ENCODE measurements around the gene PSMA2. TPM values are rescaled to one million over a fixed set of nuclear protein-coding genes. Genes with fewer than 3 reads are reported as not detected.

PSMA2 gene
- total RNA-seq, 1 experiment from 2014 or later = 228 TPM

GRCh38 chr7:42911454-42912447, 20.2 kb downstream of the PSMA2 start, which contains the start of gene C7orf25 (continued):
- TF ChIP-seq GTF2I (CRISPR knock-in tag; conservative IDR thresholded peaks at IDR 0.05) (no peak), ESRRA (CRISPR knock-in tag; IDR thresholded peaks at IDR 0.05; ENCODE audit: borderline replicate concordance) (peak; percentile 71; the same call in 1 of the 2 replicates), KAT7 (CRISPR knock-in tag; IDR thresholded peaks at IDR 0.05; ENCODE audit: borderline replicate concordance) (no peak), ZNF138 (CRISPR knock-in tag; conservative IDR thresholded peaks at IDR 0.05) (peak; percentile 77), CBFB (CRISPR knock-in tag; IDR thresholded peaks at IDR 0.05; ENCODE audit: low read depth) (peak; percentile 70; the same call in 1 of the 2 replicates), PRRX2 (CRISPR knock-in tag; IDR thresholded peaks at IDR 0.05) (no peak), ZNF512 (CRISPR knock-in tag; IDR thresholded peaks at IDR 0.05; ENCODE audit: borderline replicate concordance) (no peak), ATF1 (CRISPR knock-in tag; IDR thresholded peaks at IDR 0.05) (peak; percentile 92; the same call in 1 of the 2 replicates), ZNF281 (CRISPR knock-in tag; IDR thresholded peaks at IDR 0.05) (no peak), ZNF416 (CRISPR knock-in tag; IDR thresholded peaks at IDR 0.05) (peak; percentile 66; the same call in 1 of the 2 replicates), TEAD1 (CRISPR knock-in tag; IDR thresholded peaks at IDR 0.05) (peak; percentile 80; the same call in 1 of the 2 replicates), SP1 (CRISPR knock-in tag; conservative IDR thresholded peaks at IDR 0.05) (peak; percentile 83), ATF2 (CRISPR knock-in tag; IDR thresholded peaks at IDR 0.05; ENCODE audit: borderline replicate concordance, low read depth) (no peak), ATF3 (CRISPR knock-in tag; conservative IDR thresholded peaks at IDR 0.05) (no peak), FOXP1 (CRISPR knock-in tag; IDR thresholded peaks at IDR 0.05; ENCODE audit: borderline replicate concordance) (peak; percentile 91), ELF4 (CRISPR knock-in tag; IDR thresholded peaks at IDR 0.05; ENCODE audit: low read depth) (no peak), ZNF317 (CRISPR knock-in tag; IDR thresholded peaks at IDR 0.05; ENCODE audit: borderline replicate concordance, low read depth) (no peak), E2F4 (CRISPR knock-in tag; IDR thresholded peaks at IDR 0.05; ENCODE audit: borderline replicate concordance, low read depth) (no peak), PRDM15 (CRISPR knock-in tag; IDR thresholded peaks at IDR 0.05) (peak; percentile 60), ZBTB21 (CRISPR knock-in tag; IDR thresholded peaks at IDR 0.05; ENCODE audit: borderline replicate concordance) (peak; percentile 91; the same call in 1 of the 2 replicates), E2F5 (CRISPR knock-in tag; IDR thresholded peaks at IDR 0.05) (peak; percentile 95; the same call in 1 of the 2 replicates), CREB1 (CRISPR knock-in tag; IDR thresholded peaks at IDR 0.05) (peak; percentile 76), NR2C2 (CRISPR knock-in tag; IDR thresholded peaks at IDR 0.05) (no peak), FOXK1 (CRISPR knock-in tag; IDR thresholded peaks at IDR 0.05) (peak; percentile 40; the same call in 1 of the 2 replicates), CREM (CRISPR knock-in tag; IDR thresholded peaks at IDR 0.05) (peak; percentile 78; the same call in 1 of the 2 replicates), GABPB1 (CRISPR knock-in tag; IDR thresholded peaks at IDR 0.05) (peak; percentile 87)
